ENCODE results near the gene MEGF8. TPM values are rescaled to one million over a fixed set of nuclear protein-coding genes. Genes with fewer than 3 reads are reported as not detected.

Gene MEGF8
- total and polyA plus RNA-seq, 2 of the 13 experiments (the other 11 are each of a cell fraction or from before 2014, with no cell fraction given): 4.0 to 8.8 TPM

GRCh38 chr19:42283188-42284065, 42.0 kb upstream of the MEGF8 start (continued):
- TF ChIP-seq TAF1 (CRISPR knock-in tag; IDR thresholded peaks at IDR 0.05) (peak; percentile 61; the same call in 1 of the 2 replicates), NR2C2 (CRISPR knock-in tag; IDR thresholded peaks at IDR 0.05; ENCODE audit: borderline replicate concordance) (peak; percentile 46; the same call in 1 of the 2 replicates), NRL (CRISPR knock-in tag; IDR thresholded peaks at IDR 0.05; ENCODE audit: borderline replicate concordance) (peak; percentile 79; the same call in 1 of the 2 replicates), ZNF691 (CRISPR knock-in tag; IDR thresholded peaks at IDR 0.05; ENCODE audit: borderline replicate concordance, low read depth) (0 out of 2 replicates have a peak, but pooled peaks have one; percentile 79), NFYB (CRISPR knock-in tag; IDR thresholded peaks at IDR 0.05) (peak; percentile 64), HMGXB4 (CRISPR knock-in tag; IDR thresholded peaks at IDR 0.05; ENCODE audit: borderline replicate concordance in 1 of 2, low read depth in 1 of 2) (peak in 1 of 2 experiments; percentile 55; a peak in 2 of 4 replicates), SNRNP70 (IDR thresholded peaks at IDR 0.05; ENCODE audit: low read depth, low read length) (no peak), ARID4A (CRISPR knock-in tag; IDR thresholded peaks at IDR 0.05; ENCODE audit: borderline replicate concordance) (peak; percentile 72; the same call in 1 of the 2 replicates), MEIS1 (CRISPR knock-in tag; IDR thresholded peaks at IDR 0.05; ENCODE audit: borderline replicate concordance) (peak; percentile 86; the same call in 1 of the 2 replicates), HES4 (CRISPR knock-in tag; IDR thresholded peaks at IDR 0.05; ENCODE audit: borderline replicate concordance) (0 out of 2 replicates have a peak, but pooled peaks have one; percentile 33), ATF5 (CRISPR knock-in tag; IDR thresholded peaks at IDR 0.05; ENCODE audit: low read depth) (0 out of 2 replicates have a peak, but pooled peaks have one; percentile 47), MAFF (IDR thresholded peaks at IDR 0.05; ENCODE audit: low read depth, low read length) (no peak), CTCF (CRISPR knock-in tag; IDR thresholded peaks at IDR 0.05) (peak; percentile 39), KDM5B (CRISPR knock-in tag; IDR thresholded peaks at IDR 0.05; ENCODE audit: borderline replicate concordance) (peak; percentile 54; the same call in 1 of the 2 replicates), GTF3A (CRISPR knock-in tag; conservative IDR thresholded peaks at IDR 0.05) (0 out of 2 replicates have a peak, but pooled peaks have one; percentile 42), ZNF317 (CRISPR knock-in tag; IDR thresholded peaks at IDR 0.05) (peak; percentile 89)
